HUES48 (cell line): ENCODE data around the gene LRRK1.
"Not testable (repeated sequence)": the region's sequence is repeated elsewhere in the genome, so short reads cannot be mapped to it uniquely, and the experiment has no call there.

ENCODE experiments used
- H3K27ac ChIP-seq: one replicate; pipeline ENCODE4 v1.7.0; 2013; ENCODE audit warnings: low read depth, low read length, inconsistent platforms
- H3K27me3 ChIP-seq: 2 replicates; pipeline ENCODE4 v1.6.1; 2013; ENCODE audit warnings: mild to moderate bottlenecking, low read length; ENCODE audit not compliant: control insufficient read depth, insufficient read depth
- H3K36me3 ChIP-seq: 2 replicates; pipeline ENCODE4 v1.6.1; 2013; ENCODE audit warnings: low read length; ENCODE audit not compliant: control insufficient read depth, insufficient read depth
- H3K4me1 ChIP-seq: 2 replicates; pipeline ENCODE4 v1.6.1; 2013; ENCODE audit warnings: mild to moderate bottlenecking, low read length; ENCODE audit not compliant: control insufficient read depth, insufficient read depth
- H3K4me3 ChIP-seq: 2 replicates; pipeline ENCODE4 v1.5.1; 2013; ENCODE audit warnings: mild to moderate bottlenecking, low read depth, low read length
- H3K9ac ChIP-seq: 2 replicates; pipeline ENCODE4 v1.6.1; 2013; ENCODE audit warnings: mild to moderate bottlenecking, low read depth, low read length, moderate library complexity
- H3K9me3 ChIP-seq: 2 replicates; pipeline ENCODE4 v1.6.1; 2013; ENCODE audit warnings: low read length; ENCODE audit not compliant: control insufficient read depth, insufficient read depth

The LRRK1 gene

DNA sequence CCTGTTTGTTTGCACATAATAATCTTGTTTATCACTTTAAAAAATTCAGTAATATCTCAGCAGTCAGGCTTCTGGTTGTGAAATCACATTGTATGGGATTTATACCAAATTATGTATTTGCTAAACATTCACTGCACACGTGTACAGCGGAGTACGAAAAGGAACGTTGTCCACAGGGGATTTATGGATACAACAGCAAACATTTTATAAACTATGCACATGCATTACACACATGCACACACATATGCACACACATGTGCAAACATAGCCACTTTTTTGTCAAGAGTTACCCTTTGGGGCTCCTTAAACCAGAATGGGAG, 150.5 kb downstream of the LRRK1 start:
- peak overlapping the region; percentile 51 for H3K9ac ChIP-seq
- H3K27ac ChIP-seq = peak overlapping the region; percentile 99

GRCh38 chr15:101070024-101070423, 150.9 kb downstream of the LRRK1 start:
- no peaks in the 10 kb centered on the region for H3K27me3 ChIP-seq
- no peaks in the 10 kb centered on the region for H3K36me3 ChIP-seq
- H3K9ac ChIP-seq = peak overlapping the region; percentile 51; the same call in 1 of the 2 replicates
- H3K4me3 ChIP-seq = no peak overlapping the region
- H3K9me3 ChIP-seq = peaks cover 3% of the 10 kb centered on the region; the same call in 1 of the 2 replicates
- H3K27ac ChIP-seq = peak overlapping the region; percentile 99
- H3K4me1 ChIP-seq = peaks cover 39% of the 10 kb centered on the region

More for the DNA sequence above, 150.5 kb downstream of the LRRK1 start:
- Histone ChIP-seq H3K9me3 (peaks cover 3% of the 10 kb centered on the region; the same call in 1 of the 2 replicates), H3K36me3 (no peaks in the 10 kb centered on the region), H3K27me3 (no peaks in the 10 kb centered on the region), H3K4me3 (no peak overlapping the region), H3K4me1 (peaks cover 39% of the 10 kb centered on the region)

- Histone ChIP-seq H3K27ac (peak overlapping the region; percentile 99), H3K9ac (peak overlapping the region; percentile 51; the same call in 1 of the 2 replicates), H3K27me3 (no peaks in the 10 kb centered on the region), H3K36me3 (no peaks in the 10 kb centered on the region), H3K4me1 (peaks cover 39% of the 10 kb centered on the region), H3K4me3 (no peak overlapping the region), H3K9me3 (peaks cover 3% of the 10 kb centered on the region; the same call in 1 of the 2 replicates)
Observed at GRCh38 chr15:101070502-101071273, 151.5 kb downstream of the LRRK1 start.

DNA sequence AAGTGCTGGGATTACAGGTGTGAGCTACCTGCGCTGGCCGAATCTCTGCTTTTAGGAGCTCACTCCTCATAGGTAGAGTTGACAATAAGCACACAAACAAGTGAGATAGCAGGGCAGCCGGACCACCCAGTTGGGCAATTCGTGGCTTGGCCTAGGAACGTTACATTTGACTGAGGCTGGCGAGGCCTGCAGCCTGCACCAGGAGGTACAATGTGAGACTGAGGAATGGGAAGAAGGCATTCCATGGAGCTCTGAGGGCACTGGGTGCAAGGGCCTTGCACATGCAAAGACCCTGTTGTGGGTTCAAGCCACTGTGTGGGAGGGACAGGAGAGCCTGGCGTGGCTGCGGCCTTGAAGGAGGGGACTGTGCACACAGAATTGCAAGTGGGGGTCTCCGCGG, 152.5 kb downstream of the LRRK1 start:
- Histone ChIP-seq H3K27me3 (no peaks in the 10 kb centered on the region), H3K27ac (no peak overlapping the region), H3K9me3 (peaks cover 3% of the 10 kb centered on the region; the same call in 1 of the 2 replicates), H3K4me3 (no peak overlapping the region), H3K4me1 (peaks cover 39% of the 10 kb centered on the region), H3K9ac (no peak overlapping the region), H3K36me3 (no peaks in the 10 kb centered on the region)

- H3K9me3 ChIP-seq, H3K9ac ChIP-seq: not testable (repeated sequence)
Observed at GRCh38 chr15:101072235-101072634, 153.1 kb downstream of the LRRK1 start.

DNA sequence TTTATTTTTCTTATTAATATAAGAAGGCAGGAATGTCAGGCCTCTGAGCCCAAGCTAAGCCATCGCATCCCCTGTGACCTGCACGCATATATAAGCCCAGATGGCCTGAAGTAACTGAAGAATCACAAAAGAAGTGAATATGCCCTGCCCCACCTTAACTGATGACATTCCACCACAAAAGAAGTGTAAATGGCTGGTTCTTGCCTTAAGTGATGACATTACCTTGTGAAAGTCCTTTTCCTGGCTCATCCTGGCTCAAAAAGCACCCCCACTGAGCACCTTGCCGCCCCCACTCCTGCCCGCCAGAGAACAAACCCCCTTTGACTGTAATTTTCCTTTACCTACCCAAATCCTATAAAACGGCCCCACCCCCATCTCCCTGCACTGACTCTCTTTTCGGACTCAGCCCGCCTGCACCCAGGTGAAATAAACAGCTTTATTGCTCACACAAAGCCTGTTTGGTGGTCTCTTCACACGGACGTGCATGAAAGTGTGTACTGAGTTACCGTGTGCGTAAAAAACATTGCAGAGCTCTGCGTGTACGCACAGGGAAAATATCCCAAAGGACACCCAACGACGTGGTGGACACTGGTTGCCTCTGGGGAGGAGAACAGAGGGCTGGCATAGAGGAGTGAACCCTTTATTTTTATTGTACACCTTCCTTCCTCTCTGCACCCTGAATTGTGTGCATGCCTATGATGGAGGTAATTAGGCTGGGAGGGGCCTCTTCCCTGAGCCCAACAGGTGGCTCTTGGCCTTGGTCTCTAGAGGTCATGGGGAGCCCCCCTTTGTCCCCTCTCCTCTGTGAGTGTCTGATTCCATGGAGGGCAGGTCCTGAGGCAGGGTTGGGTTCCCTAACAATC, 158.9 kb downstream of the LRRK1 start:
- Histone ChIP-seq H3K9ac (peak overlapping the region; percentile 45), H3K27ac (peak overlapping the region; percentile 91), H3K4me1 (peaks cover 15% of the 10 kb centered on the region)
- not testable (repeated sequence) for H3K27me3 ChIP-seq, H3K36me3 ChIP-seq, H3K9me3 ChIP-seq, H3K4me3 ChIP-seq

More at GRCh38 chr15:101072235-101072634, 153.1 kb downstream of the LRRK1 start:
- not testable (repeated sequence) for H3K27ac ChIP-seq, H3K27me3 ChIP-seq, H3K4me3 ChIP-seq, H3K36me3 ChIP-seq
- peaks cover 39% of the 10 kb centered on the region for H3K4me1 ChIP-seq

DNA sequence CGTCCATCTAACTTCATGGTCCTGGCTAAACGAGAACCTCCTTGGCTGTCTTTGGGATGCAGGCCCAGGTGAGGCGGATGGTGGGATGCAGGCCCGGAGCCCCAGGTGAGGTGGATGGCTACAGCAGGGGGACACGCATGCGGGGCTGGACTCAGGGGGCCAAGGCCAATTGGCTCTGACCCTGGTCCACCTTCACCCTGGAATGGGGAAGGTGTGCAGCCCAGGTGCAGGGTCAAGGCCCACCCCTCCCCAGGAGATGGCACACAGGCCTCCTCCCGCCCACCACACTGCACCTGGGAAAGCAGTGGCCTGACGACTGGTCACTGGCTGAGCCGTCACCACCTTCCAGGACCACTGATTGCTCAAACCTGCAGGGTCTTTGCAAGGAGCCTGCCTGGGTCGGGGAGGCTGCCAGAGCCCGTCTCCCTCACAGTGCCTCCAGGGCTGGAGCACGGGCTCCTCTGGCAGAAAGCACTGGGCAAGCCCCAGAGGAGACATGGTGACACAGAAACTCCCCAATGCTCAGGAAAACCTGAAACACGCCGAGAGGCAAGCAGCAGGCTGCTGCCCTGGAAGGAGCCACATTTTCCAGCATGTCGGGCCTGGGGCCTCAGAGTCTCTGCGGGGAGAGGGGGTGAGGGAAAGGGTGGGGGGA, 159.6 kb downstream of the LRRK1 start:
- Histone ChIP-seq H3K4me3 (no peak overlapping the region), H3K27me3 (no peaks in the 10 kb centered on the region), H3K36me3 (no peaks in the 10 kb centered on the region), H3K9ac (peak overlapping the region; percentile 45), H3K27ac (peak overlapping the region; percentile 91), H3K4me1 (peaks cover 15% of the 10 kb centered on the region), H3K9me3 (no peaks in the 10 kb centered on the region)

GRCh38 chr15:101081900-101082299, 162.7 kb downstream of the LRRK1 start:
- Histone ChIP-seq H3K4me1 (peaks cover 15% of the 10 kb centered on the region), H3K4me3 (no peak overlapping the region), H3K9ac (no peak overlapping the region), H3K36me3 (no peaks in the 10 kb centered on the region), H3K9me3 (no peaks in the 10 kb centered on the region), H3K27ac (no peak overlapping the region), H3K27me3 (no peaks in the 10 kb centered on the region)

GRCh38 chr15:101083336-101084045, 164.3 kb downstream of the LRRK1 start:
- no peak overlapping the region for H3K9ac ChIP-seq
- no peak overlapping the region for H3K4me3 ChIP-seq
- H3K36me3 ChIP-seq = no peaks in the 10 kb centered on the region
- no peaks in the 10 kb centered on the region for H3K27me3 ChIP-seq
- no peak overlapping the region for H3K27ac ChIP-seq
- peaks cover 6% of the 10 kb centered on the region for H3K4me1 ChIP-seq
- no peaks in the 10 kb centered on the region for H3K9me3 ChIP-seq

GRCh38 chr15:101084801-101085200, 165.6 kb downstream of the LRRK1 start:
- no peaks in the 10 kb centered on the region for H3K27me3 ChIP-seq
- no peaks in the 10 kb centered on the region for H3K36me3 ChIP-seq
- no peak overlapping the region for H3K27ac ChIP-seq
- no peak overlapping the region for H3K9ac ChIP-seq
- H3K9me3 ChIP-seq = no peaks in the 10 kb centered on the region
- H3K4me1 ChIP-seq = no peaks in the 10 kb centered on the region
- H3K4me3 ChIP-seq = no peak overlapping the region
